PC-3 (cell line): ENCODE results near the gene C6orf89. TPM values are rescaled to one million over a fixed set of nuclear protein-coding genes. Genes with fewer than 3 reads are reported as not detected.
A peak's percentile ranks its signal among the peaks of the same experiment; 100 is the strongest.

Source experiments
- ATAC-seq: fragments of 200-7000 bp; cut with Tn5 transposase; 2 replicates; pipeline ENCODE4 v1.9.1; 2020; ENCODE audit warnings: mild to moderate bottlenecking, moderate library complexity
- BruUV-seq: library from RNA; stranded (reverse); fragments of 400-500 nt; replicated peaks from 2 replicates; lab custom pipeline; 2021; lab: Mats Ljungman, UMichigan
- CTCF ChIA-PET: fragments of 300-600 bp; sonication (Branson Sonifier 250); formaldehyde crosslinking; loops from one replicate; lab custom pipeline; 2022; ENCODE audit warnings: antibody characterized with exemption; lab: Charles Lee
- POLR2A ChIA-PET: fragments of 300-600 bp; sonication (Branson Sonifier 250); formaldehyde crosslinking; loops from one replicate; lab custom pipeline; 2022; ENCODE audit warnings: antibody characterized with exemption; ENCODE audit not compliant: unreplicated experiment; lab: Charles Lee
- DNase-seq: peaks from one replicate; pipeline ENCODE4 v3.0.0-alpha.2; 2015
- H2AFZ ChIP-seq: fragments of 300-600 bp; sonication (generic); 2 replicates; pipeline ENCODE4 v1.6.0; 2016; ENCODE audit warnings: antibody characterized with exemption, low read length
- H3F3A ChIP-seq: fragments of 300-600 bp; sonication (generic); one replicate; pipeline ENCODE4 v1.6.0; 2017; ENCODE audit warnings: antibody characterized with exemption, low read length, control low read depth, mild to moderate bottlenecking; ENCODE audit not compliant: unreplicated experiment
- H3K27ac ChIP-seq: fragments of 300-600 bp; sonication (generic); 2 replicates; pipeline ENCODE4 v1.5.1; 2016; ENCODE audit warnings: mild to moderate bottlenecking, low read length
- H3K27me3 ChIP-seq: fragments of 300-600 bp; sonication (generic); 2 replicates; pipeline ENCODE4 v1.6.1; 2016; ENCODE audit warnings: low read length, mixed read lengths
- H3K36me3 ChIP-seq: fragments of 300-600 bp; sonication (generic); 2 replicates; pipeline ENCODE4 v1.6.1; 2016; ENCODE audit warnings: low read depth, mixed run types, low read length, mixed read lengths
- H3K4me1 ChIP-seq: fragments of 300-600 bp; sonication (generic); 2 replicates; pipeline ENCODE4 v1.5.1; 2016; ENCODE audit warnings: low read length; ENCODE audit not compliant: insufficient read depth
- H3K4me2 ChIP-seq: fragments of 300-600 bp; sonication (generic); 2 replicates; pipeline ENCODE4 v1.6.0; 2016; ENCODE audit warnings: low read length
- H3K4me3 ChIP-seq: fragments of 300-600 bp; sonication (generic); 2 replicates; pipeline ENCODE4 v1.5.1; 2016; ENCODE audit warnings: mild to moderate bottlenecking, low read length, mixed read lengths
- H3K79me2 ChIP-seq: fragments of 300-600 bp; sonication (generic); 2 replicates; pipeline ENCODE4 v1.6.1; 2017; ENCODE audit warnings: low read length, mixed read lengths
- H3K9ac ChIP-seq: fragments of 300-600 bp; sonication (generic); 2 replicates; pipeline ENCODE4 v1.6.0; 2016; ENCODE audit warnings: mild to moderate bottlenecking, low read length
- H3K9me2 ChIP-seq: fragments of 300-600 bp; sonication (generic); replicated peaks from 2 replicates; pipeline ENCODE4 v1.6.1; 2016; ENCODE audit warnings: mixed run types, low read length, mixed read lengths
- H3K9me3 ChIP-seq: fragments of 300-600 bp; sonication (generic); 2 replicates; pipeline ENCODE4 v1.6.1; 2016; ENCODE audit warnings: low read length, mixed read lengths
- H4K20me1 ChIP-seq: fragments of 300-600 bp; sonication (generic); 2 replicates; pipeline ENCODE4 v1.6.1; 2016; ENCODE audit warnings: low read length, mixed read lengths
- CTCF ChIP-seq: fragments of 300-600 bp; sonication (generic); conservative IDR thresholded peaks from 2 replicates; pipeline ENCODE4 v1.5.1; 2017; ENCODE audit warnings: antibody characterized with exemption, low read depth, mild to moderate bottlenecking, low read length
- EZH2 ChIP-seq: fragments of 300-600 bp; sonication (generic); IDR thresholded peaks from one replicate; pipeline ENCODE4 v1.6.1; 2017; ENCODE audit warnings: antibody characterized with exemption, mild to moderate bottlenecking, low read length; ENCODE audit not compliant: unreplicated experiment
- EZH2phosphoT487 ChIP-seq: fragments of 300-600 bp; sonication (generic); IDR thresholded peaks from 2 replicates; pipeline ENCODE4 v1.6.1; 2018; ENCODE audit warnings: mild to moderate bottlenecking, antibody characterized with exemption, low read length, borderline replicate concordance
- intact Hi-C: fragments of 100-400 bp; cut with micrococcal nuclease; formaldehyde crosslinking; loops from 2 replicates; pipeline ENCODE4 v1.9.0; 2023
- total RNA-seq: library from RNA; depleted of rRNA; stranded (reverse); fragments of >200 nt; gene quantifications from 2 replicates; pipeline ENCODE4 v1.2.3, GENCODE V29; 2014

Gene C6orf89
- total RNA-seq, 1 experiment from 2014 or later, result 27.8 TPM

- CTCF ChIA-PET, result no interaction called here
- POLR2A ChIA-PET, result no interaction called here
Measured at GRCh38 chr6:36958775-36959554, 73.2 kb downstream of the C6orf89 start.

GRCh38 chr6:36959555-36960250 is 74.0 kb downstream of the C6orf89 start:
- Histone ChIP-seq H3K9ac (no peak overlapping the region), H3K4me3 (no peak overlapping the region), H2AFZ (0 out of 2 replicates have a peak overlapping the region, but pooled peaks have one; percentile 9), H3K36me3 (no peaks in the 10 kb centered on the region), H3K9me2 (no peaks in the 10 kb centered on the region), H3K4me2 (no peak overlapping the region), H4K20me1 (no peaks in the 10 kb centered on the region), H3K9me3 (no peaks in the 10 kb centered on the region), H3F3A (no peaks in the 10 kb centered on the region), H3K4me1 (peaks cover 26% of the 10 kb centered on the region), H3K79me2 (no peaks in the 10 kb centered on the region), H3K27ac (no peak overlapping the region), H3K27me3 (no peaks in the 10 kb centered on the region)
- ATAC-seq (no peak), DNase-seq (no peak)
- TF ChIP-seq EZH2phosphoT487, result no peak
- TF ChIP-seq EZH2, result no peak
- no peak for TF ChIP-seq CTCF
- ChIA-PET CTCF (no interaction called here), POLR2A (no interaction called here)
- intact Hi-C loops, result loop anchor here (5.0 kb wide), 1 partner anchor 47 kb away; no protein-coding TSS in a partner anchor
- no TSS peak for BruUV-seq

More at GRCh38 chr6:36958775-36959554, 73.2 kb downstream of the C6orf89 start:
- Histone ChIP-seq H3K27ac (no peak overlapping the region), H3K36me3 (no peaks in the 10 kb centered on the region), H3K79me2 (no peaks in the 10 kb centered on the region), H3K9me3 (no peaks in the 10 kb centered on the region), H3F3A (no peaks in the 10 kb centered on the region), H3K4me2 (no peak overlapping the region), H3K9me2 (no peaks in the 10 kb centered on the region), H4K20me1 (no peaks in the 10 kb centered on the region), H3K27me3 (no peaks in the 10 kb centered on the region), H3K4me1 (peaks cover 26% of the 10 kb centered on the region), H2AFZ (no peak overlapping the region), H3K4me3 (no peak overlapping the region), H3K9ac (no peak overlapping the region)
- BruUV-seq, result no TSS peak
- DNase-seq (no peak), ATAC-seq (no peak)
- TF ChIP-seq EZH2 (no peak), EZH2phosphoT487 (no peak), CTCF (no peak)
- intact Hi-C loops, result loop anchor here (5.0 kb wide), 1 partner anchor 47 kb away; no protein-coding TSS in a partner anchor
